Measurements from ENCODE around the gene HRK. TPM values are rescaled to one million over a fixed set of nuclear protein-coding genes. Genes with fewer than 3 reads are reported as not detected.

The HRK gene
- total RNA-seq, 1 experiment from 2014 or later: 0.44 TPM

GRCh38 chr12:116919247-116919661, 38.0 kb upstream of the HRK start:
- Histone ChIP-seq H3K36me3 (ENCODE audit: control insufficient read depth, insufficient read depth, low read length) (no peaks in the 10 kb centered on the region), H3K9me3 (ENCODE audit: control insufficient read depth, insufficient read depth, low read depth, low read length) (no peaks in the 10 kb centered on the region), H3K4me1 (ENCODE audit: control insufficient read depth, insufficient read depth, low read length) (0 out of 2 replicates have a peak, but pooled peaks cover 8% of the 10 kb centered on the region), H3K27me3 (ENCODE audit: control insufficient read depth, insufficient read depth, low read length) (no peaks in the 10 kb centered on the region), H3K27ac (ENCODE audit: low read length) (no peak overlapping the region), H3K4me3 (ENCODE audit: low read depth in 2 of 2, low read length in 2 of 2) (no peak overlapping the region)
- intact Hi-C loops (cut with micrococcal nuclease; ENCODE audit: unreplicated experiment) (no loop called here), in situ Hi-C loops (cut with HindIII; ENCODE audit: low pct_unique_long_range_greater_than_20kb, low sequenced_read_pairs) (no loop called here)
- no peak for DNase-seq (ENCODE audit: low read depth, low spot score)
- POLR2A ChIA-PET: no interaction called here
- TF ChIP-seq SIN3A (IDR thresholded peaks at IDR 0.05; ENCODE audit: borderline replicate concordance, insufficient read depth, low read depth, low read length) (no peak), CTCF (IDR thresholded peaks at IDR 0.05) (no peak), TCF7L2 (IDR thresholded peaks at IDR 0.05; ENCODE audit: low read depth, low read length) (no peak), POLR2AphosphoS5 (IDR thresholded peaks at IDR 0.05; ENCODE audit: low read depth, low read length) (no peak), REST (IDR thresholded peaks at IDR 0.05; ENCODE audit: insufficient read depth in 1 of 2, low read depth in 2 of 2, low read length in 1 of 2) (no peak)
- no TSS peak for BruUV-seq (replicated peaks)
- no peak for ATAC-seq
- CTCF ChIA-PET: no interaction called here

GRCh38 chr12:116918464-116918863, 37.2 kb upstream of the HRK start:
- no peak for DNase-seq (ENCODE audit: low read depth, low spot score)
- POLR2A ChIA-PET: no interaction called here
- in situ Hi-C loops (cut with HindIII; ENCODE audit: low pct_unique_long_range_greater_than_20kb, low sequenced_read_pairs) (no loop called here), intact Hi-C loops (cut with micrococcal nuclease; ENCODE audit: unreplicated experiment) (no loop called here)
- no peak for TF ChIP-seq POLR2AphosphoS5 (IDR thresholded peaks at IDR 0.05; ENCODE audit: low read depth, low read length)
- TF ChIP-seq TCF7L2 (IDR thresholded peaks at IDR 0.05; ENCODE audit: low read depth, low read length): no peak
- no peak for TF ChIP-seq REST (IDR thresholded peaks at IDR 0.05; ENCODE audit: insufficient read depth in 1 of 2, low read depth in 2 of 2, low read length in 1 of 2)
- TF ChIP-seq SIN3A (IDR thresholded peaks at IDR 0.05; ENCODE audit: borderline replicate concordance, insufficient read depth, low read depth, low read length): no peak
- TF ChIP-seq CTCF (IDR thresholded peaks at IDR 0.05): no peak
- Histone ChIP-seq H3K4me1 (ENCODE audit: control insufficient read depth, insufficient read depth, low read length) (0 out of 2 replicates have a peak, but pooled peaks cover 8% of the 10 kb centered on the region), H3K36me3 (ENCODE audit: control insufficient read depth, insufficient read depth, low read length) (no peaks in the 10 kb centered on the region), H3K27me3 (ENCODE audit: control insufficient read depth, insufficient read depth, low read length) (no peaks in the 10 kb centered on the region), H3K4me3 (ENCODE audit: low read depth in 2 of 2, low read length in 2 of 2) (no peak overlapping the region), H3K27ac (ENCODE audit: low read length) (no peak overlapping the region), H3K9me3 (ENCODE audit: control insufficient read depth, insufficient read depth, low read depth, low read length) (no peaks in the 10 kb centered on the region)
- BruUV-seq (replicated peaks): no TSS peak
- CTCF ChIA-PET: no interaction called here
- ATAC-seq: no peak
